Ovary (tissue), 9 donors: ENCODE data around the gene ITGB3BP. TPM values are rescaled to one million over a fixed set of nuclear protein-coding genes. Genes with fewer than 3 reads are reported as not detected.

Experiments used
- DNase-seq, 5 donors: peaks; one replicate each; pipeline ENCODE4 v3.0.0-alpha.2; 2019 to 2020
- H3K27ac ChIP-seq, 2 donors: fragments of 200-600 bp; one replicate each; pipeline versions ENCODE4 v1.5.1 to v1.8.0; 2019 to 2022
- H3K27me3 ChIP-seq: fragments of 200-600 bp; one replicate; pipeline ENCODE4 v1.8.0; 2022
- H3K36me3 ChIP-seq: fragments of 200-600 bp; sonication (generic); one replicate; pipeline ENCODE4 v1.5.1; 2019
- H3K4me1 ChIP-seq: one replicate; pipeline ENCODE4 v1.8.1; 2013; ENCODE audit warnings: mild to moderate bottlenecking, moderate library complexity; ENCODE audit not compliant: insufficient read depth
- H3K4me3 ChIP-seq: fragments of 200-600 bp; sonication (generic); one replicate; pipeline ENCODE4 v1.5.1; 2017
- H3K9me3 ChIP-seq, 2 donors: fragments of 200-600 bp in 1 of 2; sonication (generic) in 1 of 2; one replicate each; pipeline versions ENCODE4 v1.5.1 to v1.8.1; 2013 to 2019; ENCODE audit warnings: mild to moderate bottlenecking in 1 of 2, moderate library complexity in 1 of 2
- EP300 ChIP-seq: sonication (generic); formaldehyde crosslinking; IDR thresholded peaks from one replicate; pipeline ENCODE4 v1.6.1; 2017; ENCODE audit warnings: antibody characterized with exemption
- POLR2A ChIP-seq: fragments of 450-650 bp; IDR thresholded peaks from one replicate; pipeline ENCODE4 v1.6.1; 2017; ENCODE audit warnings: antibody characterized with exemption, mild to moderate bottlenecking, moderate library complexity
- WGBS, 3 donors: extraction: QIAGEN DNeasy Blood & Tissue Kit in 1 of 3; methylation state at CpG; one replicate each; pipeline versions ENCODE4 v1.1.5 to v1.1.7; 2013 to 2017; 5-methylcytosine and 5-hydroxymethylcytosine counted together
- intact Hi-C, 4 donors: fragments of 100-400 bp; cut with DNase I; formaldehyde crosslinking; loops; one replicate each; pipeline versions ENCODE4 v1.11.0 to v1.15.1; 2022 to 2023
- polyA plus RNA-seq, 2 donors: library from polyadenylated mRNA; stranded (reverse); fragments of 200-250 nt in 1 of 2; fragments of 350-450 nt in 1 of 2; fragmentation: Illumina TruSeq in 1 of 2; extraction: RNeasy Lipid Tissue Mini Kit (QIAGEN cat#74804) in 1 of 2; gene quantifications; one replicate each; pipeline ENCODE4 v1.2.3, GENCODE V29; 2013 to 2014
- total RNA-seq, 7 donors: library from RNA; depleted of rRNA in 2 of 7; stranded (reverse); fragments of >200 nt in 2 of 7; fragmentation: NEBNext Ultra II Directional in 3 of 7; extraction: Animal tissue kit (Norgen Biotek cat#: 25700) in 3 of 7; gene quantifications; one replicate each; pipeline versions ENCODE4 v1.1.0 to v1.2.4, GENCODE V29; 2016 to 2023
- TF ChIP-seq, protein P1 (sequence below), 3 donors: fragments of 450-650 bp in 2 of 3; fragments of 200-600 bp in 1 of 3; IDR thresholded peaks; one replicate each; pipeline versions ENCODE4 v1.5.1 to v1.8.0; 2016 to 2022; ENCODE audit warnings: antibody characterized with exemption in 3 of 3, mild to moderate bottlenecking in 1 of 3
- donor health status: DM: no; HTN: no; CAD: no; lungs with moderate emphysema.
- donor health status: DM: no; HTN: no; CAD: no.
- donor health status: Bipolar disorder and iron deficiency.
- donor health status: DM: yes; HTN: yes; CAD: no.
- donor health status: DM: no; HTN: no; CAD: no.
- donor health status: DM: yes; HTN: yes; CAD: no.

The ITGB3BP gene
- total and polyA plus RNA-seq, 9 donors, result 10.7 to 32.1 (median 22.3) TPM

DNA sequence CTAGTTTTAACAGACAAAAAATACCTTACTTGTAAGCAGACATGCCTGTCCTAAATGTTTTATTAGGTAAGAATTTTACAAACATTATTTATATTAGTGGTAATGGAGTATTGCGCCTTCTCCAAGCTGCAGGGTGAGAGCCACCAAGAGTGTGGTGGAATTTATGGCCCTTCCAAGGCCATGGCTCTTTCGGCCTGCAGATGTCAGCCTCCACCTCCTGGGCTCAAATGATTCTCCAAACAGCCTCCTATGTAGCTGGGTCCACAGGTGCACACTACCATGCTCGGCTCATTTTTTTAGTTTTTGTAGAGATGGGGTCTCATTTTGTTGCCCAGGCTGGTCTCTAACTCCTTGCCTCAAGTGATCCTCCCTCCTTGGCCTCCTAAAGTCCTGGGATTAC is 56.3 kb downstream of the ITGB3BP start:
- 79 to 89% (median 84%) methylated on average over 3 of the region's 3 CpGs for WGBS, 3 donors
- Histone ChIP-seq H3K27ac (no peak overlapping the region), H3K36me3 (no peaks in the 10 kb centered on the region), H3K4me3 (no peak overlapping the region), H3K9me3 (no peaks in the 10 kb centered on the region), H3K27me3 (no peaks in the 10 kb centered on the region), H3K4me1 (no peaks in the 10 kb centered on the region)
- intact Hi-C loops, result no loop called here
- no peak for DNase-seq
- TF ChIP-seq EP300 (no peak), POLR2A (no peak)
- TF ChIP-seq, protein P1, sequence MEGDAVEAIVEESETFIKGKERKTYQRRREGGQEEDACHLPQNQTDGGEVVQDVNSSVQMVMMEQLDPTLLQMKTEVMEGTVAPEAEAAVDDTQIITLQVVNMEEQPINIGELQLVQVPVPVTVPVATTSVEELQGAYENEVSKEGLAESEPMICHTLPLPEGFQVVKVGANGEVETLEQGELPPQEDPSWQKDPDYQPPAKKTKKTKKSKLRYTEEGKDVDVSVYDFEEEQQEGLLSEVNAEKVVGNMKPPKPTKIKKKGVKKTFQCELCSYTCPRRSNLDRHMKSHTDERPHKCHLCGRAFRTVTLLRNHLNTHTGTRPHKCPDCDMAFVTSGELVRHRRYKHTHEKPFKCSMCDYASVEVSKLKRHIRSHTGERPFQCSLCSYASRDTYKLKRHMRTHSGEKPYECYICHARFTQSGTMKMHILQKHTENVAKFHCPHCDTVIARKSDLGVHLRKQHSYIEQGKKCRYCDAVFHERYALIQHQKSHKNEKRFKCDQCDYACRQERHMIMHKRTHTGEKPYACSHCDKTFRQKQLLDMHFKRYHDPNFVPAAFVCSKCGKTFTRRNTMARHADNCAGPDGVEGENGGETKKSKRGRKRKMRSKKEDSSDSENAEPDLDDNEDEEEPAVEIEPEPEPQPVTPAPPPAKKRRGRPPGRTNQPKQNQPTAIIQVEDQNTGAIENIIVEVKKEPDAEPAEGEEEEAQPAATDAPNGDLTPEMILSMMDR (IDR thresholded peaks at IDR 0.05), result no peak

DNA sequence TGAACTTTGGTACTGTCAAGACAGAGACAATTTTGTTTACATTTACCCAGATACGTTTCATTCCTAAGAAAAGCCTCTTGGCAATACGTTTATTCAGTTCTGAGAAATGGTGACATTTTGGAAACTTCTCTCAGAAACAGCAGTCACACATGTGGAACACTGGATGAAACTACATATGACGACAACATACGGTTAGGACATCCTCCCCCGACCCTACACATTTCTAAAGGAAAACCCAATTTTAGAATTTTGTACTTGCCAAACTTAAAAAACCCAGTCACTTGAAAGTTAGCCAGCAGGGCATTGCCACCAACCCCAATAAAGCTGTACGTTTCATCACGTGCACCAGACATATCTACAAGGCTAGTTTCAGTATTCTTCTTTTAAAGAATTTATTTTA is 56.8 kb downstream of the ITGB3BP start:
- H3K36me3 ChIP-seq, result no peaks in the 10 kb centered on the region
- 85 to 88% (median 86%) methylated on average over 7 of the region's 7 CpGs for WGBS, 3 donors
- no peaks in the 10 kb centered on the region for H3K4me1 ChIP-seq
- no peak overlapping the region for H3K27ac ChIP-seq
- H3K4me3 ChIP-seq, result no peak overlapping the region
- TF ChIP-seq EP300 (no peak), POLR2A (no peak)
- TF ChIP-seq, protein P1 (IDR thresholded peaks at IDR 0.05), result no peak
- intact Hi-C loops, result no loop called here
- no peak for DNase-seq
- H3K9me3 ChIP-seq, result no peaks in the 10 kb centered on the region
- H3K27me3 ChIP-seq, result no peaks in the 10 kb centered on the region

DNA sequence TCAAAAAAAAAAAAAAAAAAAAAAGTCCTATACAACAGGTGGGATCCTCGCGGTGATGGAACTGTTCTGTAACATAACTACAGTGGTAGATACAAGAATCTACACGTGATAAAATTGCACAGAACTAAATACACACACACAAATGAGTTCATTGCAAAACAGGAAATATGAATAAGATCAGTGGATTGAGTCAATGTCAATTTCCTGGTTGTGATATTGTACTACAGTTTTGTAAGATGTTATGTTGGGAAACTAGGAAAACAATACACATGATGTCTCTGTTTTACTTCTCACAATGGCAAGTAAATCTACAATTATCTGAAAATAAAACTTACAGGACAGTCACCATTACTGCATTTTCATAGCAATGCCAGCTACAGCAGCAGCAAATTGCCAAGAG is 59.8 kb downstream of the ITGB3BP start:
- no peaks in the 10 kb centered on the region for H3K4me1 ChIP-seq
- TF ChIP-seq EP300, result no peak
- no peak for TF ChIP-seq POLR2A
- TF ChIP-seq, protein P1 (IDR thresholded peaks at IDR 0.05), result no peak
- 89 to 90% (median 90%) methylated on average over 3 of the region's 3 CpGs for WGBS, 3 donors
- no peak for DNase-seq
- no peaks in the 10 kb centered on the region for H3K27me3 ChIP-seq
- H3K4me3 ChIP-seq, result no peak overlapping the region
- H3K36me3 ChIP-seq, result no peaks in the 10 kb centered on the region
- H3K27ac ChIP-seq, result no peak overlapping the region
- H3K9me3 ChIP-seq, result no peaks in the 10 kb centered on the region
- intact Hi-C loops, result no loop called here

DNA sequence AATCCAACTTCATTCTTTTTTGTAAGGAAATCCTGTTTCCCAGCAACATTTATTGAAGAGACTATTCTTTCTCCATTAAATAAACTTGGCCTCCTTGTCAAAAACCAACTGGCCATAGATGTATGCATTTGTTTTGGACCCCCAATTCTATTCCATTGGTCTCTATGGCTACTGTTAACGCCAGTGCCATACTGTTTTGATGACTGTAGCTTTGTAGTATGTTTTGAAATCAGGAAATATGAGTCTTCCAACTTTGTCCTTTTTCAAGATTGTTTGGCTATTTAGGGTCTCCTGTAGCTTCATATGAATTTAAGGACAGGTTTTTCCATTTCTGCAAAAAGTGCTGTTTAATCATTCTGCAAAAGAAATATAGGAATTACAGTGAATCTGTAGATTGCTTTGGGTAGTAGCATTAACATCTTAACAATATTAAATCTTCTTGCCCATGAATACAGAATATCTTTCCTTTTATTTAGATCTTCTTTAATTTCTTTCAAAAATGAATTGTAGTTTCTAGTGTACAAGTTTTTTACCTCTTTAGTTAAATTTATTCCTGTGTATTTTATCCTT is 61.3 kb downstream of the ITGB3BP start:
- intact Hi-C loops, result no loop called here
- DNase-seq, result no peak
- H3K27me3 ChIP-seq, result no peaks in the 10 kb centered on the region
- H3K27ac ChIP-seq, result no peak overlapping the region
- H3K36me3 ChIP-seq, result no peaks in the 10 kb centered on the region
- 100% methylated on average over 1 of the region's 1 CpG for WGBS, 3 donors
- TF ChIP-seq, protein P1 (IDR thresholded peaks at IDR 0.05), result no peak
- TF ChIP-seq POLR2A, result no peak
- no peak for TF ChIP-seq EP300
- H3K4me3 ChIP-seq, result no peak overlapping the region
- H3K9me3 ChIP-seq, result no peaks in the 10 kb centered on the region
- no peaks in the 10 kb centered on the region for H3K4me1 ChIP-seq
